Posterior vena cava (tissue), 2 donors: ENCODE data around the gene PARS2. TPM values are rescaled to one million over a fixed set of nuclear protein-coding genes. Genes with fewer than 3 reads are reported as not detected.

ENCODE experiments used
- total RNA-seq, 2 donors: library from RNA; stranded (reverse); fragmentation: NEBNext Ultra II Directional; extraction: Animal tissue kit (Norgen Biotek cat#: 25700); gene quantifications; one replicate each; pipeline ENCODE4 v1.2.1, GENCODE V29; 2021
- donor health status: DM: yes; HTN: yes; CAD: no.
- donor health status: DM: yes; HTN: yes; CAD: no.

Gene PARS2
- total RNA-seq, 2 donors from 2014 or later: 2.3 to 2.8 TPM

Other genes with a start within 250 kb of the PARS2 start
- 10 to 100 TPM in 1 of 2 donors, 1 to 10 TPM in 1; 6.5 to 10.3 TPM for gene ACOT11, start 216.3 kb downstream of the PARS2 start, total RNA-seq
- not detected for gene FAM151A, start 141.0 kb downstream of the PARS2 start, total RNA-seq
- gene MROH7, start 122.7 kb downstream of the PARS2 start, total RNA-seq: 1 to 10 TPM; 2.5 to 4.8 TPM
- 10 to 100 TPM; 13.9 to 16.8 TPM for gene TTC4, start 48.7 kb downstream of the PARS2 start, total RNA-seq
- gene TTC22, start 36.8 kb upstream of the PARS2 start, total RNA-seq: under 1 TPM in 1 of 2 donors, not detected in 1; 0.05 TPM
- gene DHCR24, start 122.7 kb upstream of the PARS2 start, total RNA-seq: 10 to 100 TPM in 1 of 2 donors, 1 to 10 TPM in 1; 8.0 to 27.1 TPM
- gene TMEM61, start 216.1 kb upstream of the PARS2 start, total RNA-seq: 10 to 100 TPM in 1 of 2 donors, 1 to 10 TPM in 1; 3.0 to 11.0 TPM
- not detected for gene BSND, start 234.4 kb upstream of the PARS2 start, total RNA-seq